IMR-90 (cell line): ENCODE results near the gene ZFPM1. TPM values are rescaled to one million over a fixed set of nuclear protein-coding genes. Genes with fewer than 3 reads are reported as not detected.

Source experiments
- ATAC-seq: fragments of 200-7000 bp; cut with Tn5 transposase; 2 replicates; pipeline ENCODE4 v1.9.1; 2020; ENCODE audit warnings: low read depth, mild to moderate bottlenecking, moderate library complexity
- BruUV-seq: library from RNA; stranded (reverse); fragments of 400-500 nt; replicated peaks from 2 replicates; lab custom pipeline; 2021; lab: Mats Ljungman, UMichigan
- CTCF ChIA-PET: fragments of 300-600 bp; formaldehyde crosslinking; extraction: SDS; loops from one replicate; lab custom pipeline; 2021; ENCODE audit warnings: antibody characterized with exemption; lab: Yijun Ruan, JAX
- POLR2A ChIA-PET: fragments of 300-600 bp; sonication (Branson Sonifier 250); formaldehyde crosslinking; loops from one replicate; lab custom pipeline; 2022; ENCODE audit warnings: antibody characterized with exemption; ENCODE audit not compliant: unreplicated experiment; lab: Charles Lee
- DNase-seq: peaks from one replicate; pipeline ENCODE4 v3.0.0; 2013
- H2AFZ ChIP-seq: replicated peaks from 2 replicates; pipeline ENCODE3; 2013; ENCODE audit warnings: low read length, mild to moderate bottlenecking; ENCODE audit not compliant: poor library complexity
- H2AK5ac ChIP-seq: 2 replicates; pipeline ENCODE4 v1.6.1; 2013; ENCODE audit warnings: low read depth, low read length, inconsistent platforms
- H2AK9ac ChIP-seq: replicated peaks from 2 replicates; pipeline ENCODE3; 2013; ENCODE audit warnings: mild to moderate bottlenecking, low read depth, low read length, moderate library complexity; ENCODE audit not compliant: poor library complexity
- H2BK120ac ChIP-seq: 2 replicates; pipeline ENCODE4 v1.6.1; 2013; ENCODE audit warnings: low read depth, low read length, inconsistent platforms
- H2BK15ac ChIP-seq: 3 replicates; pipeline ENCODE4 v1.6.1; 2013; ENCODE audit warnings: low read depth, low read length, inconsistent platforms
- H2BK20ac ChIP-seq: 2 replicates; pipeline ENCODE4 v1.6.1; 2013; ENCODE audit warnings: low read depth, mild to moderate bottlenecking, inconsistent platforms, low read length, moderate library complexity
- H2BK5ac ChIP-seq: 2 replicates; pipeline ENCODE4 v1.6.1; 2013; ENCODE audit warnings: mild to moderate bottlenecking, low read depth, low read length, inconsistent platforms; ENCODE audit not compliant: poor library complexity, severe bottlenecking
- H3K14ac ChIP-seq: replicated peaks from 2 replicates; pipeline ENCODE4 v1.6.1; 2013; ENCODE audit warnings: low read depth, low read length, inconsistent platforms
- H3K18ac ChIP-seq: 2 replicates; pipeline ENCODE4 v1.6.1; 2013; ENCODE audit warnings: low read depth, low read length, control low read depth
- H3K23ac ChIP-seq: 2 replicates; pipeline ENCODE4 v1.6.1; 2013; ENCODE audit warnings: low read depth, low read length, inconsistent platforms
- H3K27ac ChIP-seq: 2 replicates; pipeline ENCODE4 v1.5.1; 2013; ENCODE audit warnings: mild to moderate bottlenecking, control low read depth, low read length; ENCODE audit not compliant: insufficient read depth
- H3K27me3 ChIP-seq: 2 replicates; pipeline ENCODE4 v1.6.1; 2013; ENCODE audit warnings: low read length; ENCODE audit not compliant: control insufficient read depth, insufficient read depth
- H3K36me3 ChIP-seq: 2 replicates; pipeline ENCODE4 v1.6.1; 2013; ENCODE audit warnings: low read length, mixed read lengths; ENCODE audit not compliant: control insufficient read depth, insufficient read depth
- H3K4ac ChIP-seq: 2 replicates; pipeline ENCODE4 v1.6.1; 2013; ENCODE audit warnings: low read depth, low read length, inconsistent platforms
- H3K4me1 ChIP-seq: 2 replicates; pipeline ENCODE4 v1.6.1; 2013; ENCODE audit warnings: low read length, mixed read lengths; ENCODE audit not compliant: control insufficient read depth, insufficient read depth
- H3K4me2 ChIP-seq: 2 replicates; pipeline ENCODE4 v1.6.1; 2013; ENCODE audit warnings: low read depth, mild to moderate bottlenecking, control low read depth, low read length, moderate library complexity
- H3K4me3 ChIP-seq: 2 replicates; pipeline ENCODE4 v1.5.1; 2013; ENCODE audit warnings: low read depth, mild to moderate bottlenecking, control low read depth, low read length, moderate library complexity; ENCODE audit not compliant: insufficient read depth
- H3K56ac ChIP-seq: 2 replicates; pipeline ENCODE4 v1.6.1; 2013; ENCODE audit warnings: low read length, inconsistent platforms; ENCODE audit not compliant: insufficient read depth; ENCODE audit errors: extremely low read depth
- H3K79me1 ChIP-seq, 2 experiments: 2 replicates each; pipeline ENCODE4 v1.6.1; 2013; ENCODE audit warnings: low read length in 2 of 2, inconsistent platforms in 1 of 2, low read depth in 1 of 2
- H3K9ac ChIP-seq: 2 replicates; pipeline ENCODE4 v1.6.1; 2013; ENCODE audit warnings: low read depth, low read length, control low read depth
- H3K9me1 ChIP-seq: 2 replicates; pipeline ENCODE4 v1.6.1; 2013; ENCODE audit warnings: low read length, inconsistent platforms; ENCODE audit not compliant: insufficient read depth
- H3K9me3 ChIP-seq: 2 replicates; pipeline ENCODE4 v1.6.1; 2013; ENCODE audit warnings: low read length; ENCODE audit not compliant: control insufficient read depth, insufficient read depth
- H4K20me1 ChIP-seq: 2 replicates; pipeline ENCODE4 v1.6.1; 2013; ENCODE audit warnings: low read length, inconsistent platforms; ENCODE audit not compliant: insufficient read depth
- H4K5ac ChIP-seq: 2 replicates; pipeline ENCODE4 v1.6.1; 2013; ENCODE audit warnings: mild to moderate bottlenecking, low read depth, low read length, control low read depth
- H4K8ac ChIP-seq, 2 experiments: 2 replicates each; pipeline ENCODE4 v1.6.1; 2013; ENCODE audit warnings: low read depth in 2 of 2, low read length in 2 of 2, control low read depth in 1 of 2, inconsistent platforms in 1 of 2
- H4K91ac ChIP-seq: 2 replicates; pipeline ENCODE4 v1.6.1; 2013; ENCODE audit warnings: low read depth, low read length, inconsistent platforms; ENCODE audit not compliant: insufficient read depth
- BHLHE40 ChIP-seq: fragments of 150-350 bp; IDR thresholded peaks from 2 replicates; pipeline ENCODE4 v1.6.1; 2016; ENCODE audit warnings: mild to moderate bottlenecking, low read depth, low read length
- CEBPB ChIP-seq: IDR thresholded peaks from 2 replicates; pipeline ENCODE4 v1.6.1; 2012; ENCODE audit warnings: low read depth, low read length, improper control_type of control experiment
- MAFK ChIP-seq: IDR thresholded peaks from 2 replicates; pipeline ENCODE4 v1.6.1; 2012; ENCODE audit warnings: low read depth, low read length, improper control_type of control experiment
- MAZ ChIP-seq: IDR thresholded peaks from 2 replicates; pipeline ENCODE4 v1.6.1; 2012; ENCODE audit warnings: low read depth, mild to moderate bottlenecking, low read length, improper control_type of control experiment, moderate library complexity, borderline replicate concordance
- MXI1 ChIP-seq: IDR thresholded peaks from 2 replicates; pipeline ENCODE4 v1.6.1; 2012; ENCODE audit warnings: low read depth, mild to moderate bottlenecking, low read length, moderate library complexity, borderline replicate concordance
- NFE2L2 ChIP-seq: fragments of 150-350 bp; IDR thresholded peaks from 2 replicates; pipeline ENCODE4 v1.6.1; 2016; ENCODE audit warnings: low read depth, mild to moderate bottlenecking, low read length
- POLR2A ChIP-seq: IDR thresholded peaks from 2 replicates; pipeline ENCODE4 v1.6.1; 2012; ENCODE audit warnings: mild to moderate bottlenecking, low read depth, low read length
- RCOR1 ChIP-seq: IDR thresholded peaks from 2 replicates; pipeline ENCODE4 v1.6.1; 2012; ENCODE audit warnings: mild to moderate bottlenecking, low read length, improper control_type of control experiment; ENCODE audit not compliant: insufficient replicate concordance
- RFX5 ChIP-seq: IDR thresholded peaks from 2 replicates; pipeline ENCODE4 v1.8.0; 2012; ENCODE audit warnings: low read depth, mild to moderate bottlenecking, low read length, moderate library complexity
- SMC3 ChIP-seq: fragments of 150-350 bp; IDR thresholded peaks from 2 replicates; pipeline ENCODE4 v1.6.1; 2016; ENCODE audit warnings: low read depth, mild to moderate bottlenecking, antibody characterized with exemption, low read length, moderate library complexity
- WGBS, 2 experiments: methylation state at CpG; one replicate each; pipeline versions ENCODE4 v1.1.5 to v1.1.7; 2013; ENCODE audit warnings: missing lambda C conversion rate in 2 of 2; ENCODE audit not compliant: insufficient read length in 1 of 2; ENCODE audit errors: extremely low coverage in 2 of 2; 5-methylcytosine and 5-hydroxymethylcytosine counted together
- dilution Hi-C: fragments of 300-500 bp; cut with HindIII; formaldehyde crosslinking; loops from one replicate; pipeline ENCODE4 v1.14.3; 2018; ENCODE audit warnings: low sequenced_read_pairs; ENCODE audit not compliant: unreplicated experiment
- in situ Hi-C: fragments of 300-500 bp; cut with MboI; formaldehyde crosslinking; loops from 3 replicates; pipeline ENCODE4 v1.14.3; 2019; ENCODE audit warnings: low sequenced_read_pairs, inconsistent platforms, mixed read lengths
- intact Hi-C: fragments of 100-400 bp; cut with micrococcal nuclease; formaldehyde crosslinking; loops from 2 replicates; pipeline ENCODE4 v1.10.0; 2022
- polyA plus RNA-seq, 3 experiments: library from polyadenylated mRNA; depleted of rRNA; stranded (reverse); fragments of >200 nt; gene quantifications; 2 replicates each; pipeline ENCODE4 v1.2.3, GENCODE V29; 2012; ENCODE audit warnings: low replicate concordance in 1 of 3
- total RNA-seq: library from RNA; depleted of rRNA; stranded (reverse); fragments of >200 nt; gene quantifications from 2 replicates; pipeline ENCODE4 v1.2.3, GENCODE V29; 2012
- TF ChIP-seq, protein P1 (sequence below): fragments of 150-350 bp; IDR thresholded peaks from 2 replicates; pipeline ENCODE4 v1.6.1; 2016; ENCODE audit warnings: low read depth, mild to moderate bottlenecking, low read length, moderate library complexity, borderline replicate concordance
- TF ChIP-seq, protein P2 (sequence below): fragments of 150-350 bp; IDR thresholded peaks from 2 replicates; pipeline ENCODE4 v1.6.1; 2017; ENCODE audit warnings: mild to moderate bottlenecking, antibody characterized with exemption, low read length, low read depth

The ZFPM1 gene
- total and polyA plus RNA-seq, 2 of the 4 experiments (the other 2 are of a cell fraction), result 0.36 to 1.1 TPM

DNA sequence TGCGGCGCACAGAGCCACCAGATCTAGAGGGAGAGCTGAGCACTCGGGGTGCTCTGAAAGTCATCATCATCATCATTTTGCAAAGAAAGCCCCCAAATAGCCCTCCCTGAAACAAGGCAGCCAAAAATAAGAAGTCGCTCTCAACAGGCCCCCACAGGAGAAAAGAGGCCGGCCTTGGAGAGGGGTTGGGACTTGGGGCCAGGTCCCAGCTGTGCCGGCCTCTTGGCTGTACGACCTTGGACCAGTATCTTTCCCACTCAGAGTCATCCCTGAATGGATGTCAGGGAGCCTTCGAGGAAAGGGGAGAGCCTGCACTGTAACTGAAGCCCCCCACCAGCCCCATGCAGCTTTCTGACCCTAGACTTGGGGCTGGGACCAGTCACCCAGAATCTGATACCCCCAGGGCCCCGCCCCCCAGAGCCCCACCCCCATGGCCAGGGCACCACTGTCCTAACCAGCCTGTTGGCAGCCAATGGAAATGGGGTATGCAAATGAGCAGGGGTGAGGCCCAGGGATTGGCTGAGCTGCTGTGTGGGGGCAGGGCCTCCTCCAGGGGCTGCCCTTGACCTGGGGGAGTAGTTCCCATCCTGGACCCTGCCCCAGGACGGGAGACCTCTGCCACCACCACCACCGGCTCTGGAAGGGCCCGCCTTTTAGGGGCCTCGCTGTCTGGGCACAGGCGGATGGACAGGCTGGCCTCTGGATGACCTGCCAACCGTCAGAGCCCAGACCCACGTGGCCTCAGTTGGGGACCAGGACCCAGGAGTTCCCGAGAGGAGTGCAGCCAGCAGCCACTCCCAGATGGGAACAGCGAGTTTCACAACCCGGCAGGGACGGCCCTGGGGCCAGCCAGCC is 15.4 kb downstream of the ZFPM1 start (continued):
- TF ChIP-seq NFE2L2, result no peak

DNA sequence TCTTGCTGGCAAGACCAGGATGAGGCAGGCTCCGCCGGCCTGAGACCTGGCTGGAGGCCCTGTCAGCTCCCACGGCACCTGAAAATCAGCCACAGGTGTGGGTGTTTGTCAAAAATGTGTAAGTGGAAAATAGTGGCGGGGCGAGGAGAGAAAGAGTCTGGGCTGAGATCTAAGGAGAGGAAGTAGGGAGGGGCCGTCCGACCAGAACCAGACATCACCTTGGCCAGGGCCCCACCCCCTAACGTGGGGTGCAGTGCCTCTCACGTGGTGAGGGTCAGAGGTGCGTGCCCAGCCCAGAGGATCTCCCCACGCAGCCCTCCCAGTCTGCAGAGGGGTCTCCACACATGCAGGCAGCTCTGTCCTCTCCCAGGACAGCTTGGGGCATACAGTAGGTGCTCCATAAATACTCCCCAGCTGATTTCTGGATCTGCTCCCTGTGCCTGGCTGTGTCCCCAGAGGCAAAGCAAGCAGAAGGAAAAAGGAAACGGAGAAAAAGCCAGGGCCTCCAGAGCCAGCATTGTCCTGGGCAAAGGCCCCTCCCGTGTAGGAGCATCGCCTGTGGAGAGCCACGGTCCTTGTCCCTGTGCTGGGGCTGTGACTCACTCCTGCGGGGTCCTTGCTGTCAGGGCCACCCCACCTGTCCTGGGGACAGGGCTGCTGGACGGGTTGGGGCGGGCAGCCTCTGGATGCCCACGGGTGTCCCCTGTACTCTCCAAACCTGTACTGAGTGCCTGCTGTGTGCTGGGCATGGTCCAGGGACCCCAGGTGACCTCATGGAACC is 16.7 kb downstream of the ZFPM1 start:
- no peak overlapping the region for H3K4me2 ChIP-seq
- H3K9me1 ChIP-seq, result 0 out of 2 replicates have a peak, but pooled peaks cover 2% of the 10 kb centered on the region
- no peak overlapping the region for H3K23ac ChIP-seq
- peaks cover 23% of the 10 kb centered on the region for H4K20me1 ChIP-seq
- H2AK9ac ChIP-seq, result no peak overlapping the region
- H2AK5ac ChIP-seq, result no peak overlapping the region
- no peak overlapping the region for H2AFZ ChIP-seq
- in situ Hi-C loops (no loop called here), intact Hi-C loops (no loop called here), dilution Hi-C loops (no loop called here)
- no peak overlapping the region for H2BK5ac ChIP-seq
- H3K36me3 ChIP-seq, result no peaks in the 10 kb centered on the region
- H3K79me1 ChIP-seq, result peaks cover 0 to 29% of the 10 kb centered on the region in 2 experiments; a peak in 3 of 4 replicates
- no peaks in the 10 kb centered on the region for H3K9me3 ChIP-seq
- no peak overlapping the region for H3K18ac ChIP-seq
- no peak overlapping the region for H2BK120ac ChIP-seq
- 94% methylated on average over 6 of the region's 19 CpGs; no CpG with 5 or more reads in 1 of the 2 experiments for WGBS, 2 experiments
- H3K4me3 ChIP-seq, result no peak overlapping the region
- POLR2A ChIA-PET, result interaction anchor here (0.6 kb wide), 1 partner anchor 36 kb away, joined by 3 read pairs; no protein-coding TSS in a partner anchor
- no peak overlapping the region for H3K14ac ChIP-seq
- H3K27ac ChIP-seq, result no peak overlapping the region
- no peak overlapping the region for H3K9ac ChIP-seq
- no peak overlapping the region for H4K91ac ChIP-seq
- H2BK15ac ChIP-seq, result no peak overlapping the region
- CTCF ChIA-PET, result no interaction called here
- ATAC-seq (no peak), DNase-seq (no peak)
- H3K56ac ChIP-seq, result no peak overlapping the region
- TF ChIP-seq NFE2L2 (no peak), CEBPB (no peak), MXI1 (no peak), POLR2A (no peak), MAFK (no peak), RFX5 (no peak), BHLHE40 (no peak), SMC3 (no peak), MAZ (no peak), RCOR1 (no peak)
- TF ChIP-seq, protein P1, sequence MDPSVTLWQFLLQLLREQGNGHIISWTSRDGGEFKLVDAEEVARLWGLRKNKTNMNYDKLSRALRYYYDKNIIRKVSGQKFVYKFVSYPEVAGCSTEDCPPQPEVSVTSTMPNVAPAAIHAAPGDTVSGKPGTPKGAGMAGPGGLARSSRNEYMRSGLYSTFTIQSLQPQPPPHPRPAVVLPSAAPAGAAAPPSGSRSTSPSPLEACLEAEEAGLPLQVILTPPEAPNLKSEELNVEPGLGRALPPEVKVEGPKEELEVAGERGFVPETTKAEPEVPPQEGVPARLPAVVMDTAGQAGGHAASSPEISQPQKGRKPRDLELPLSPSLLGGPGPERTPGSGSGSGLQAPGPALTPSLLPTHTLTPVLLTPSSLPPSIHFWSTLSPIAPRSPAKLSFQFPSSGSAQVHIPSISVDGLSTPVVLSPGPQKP, result no peak
- TF ChIP-seq, protein P2, sequence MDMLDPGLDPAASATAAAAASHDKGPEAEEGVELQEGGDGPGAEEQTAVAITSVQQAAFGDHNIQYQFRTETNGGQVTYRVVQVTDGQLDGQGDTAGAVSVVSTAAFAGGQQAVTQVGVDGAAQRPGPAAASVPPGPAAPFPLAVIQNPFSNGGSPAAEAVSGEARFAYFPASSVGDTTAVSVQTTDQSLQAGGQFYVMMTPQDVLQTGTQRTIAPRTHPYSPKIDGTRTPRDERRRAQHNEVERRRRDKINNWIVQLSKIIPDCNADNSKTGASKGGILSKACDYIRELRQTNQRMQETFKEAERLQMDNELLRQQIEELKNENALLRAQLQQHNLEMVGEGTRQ, result no peak
- peaks cover 7% of the 10 kb centered on the region for H3K4me1 ChIP-seq
- H4K5ac ChIP-seq, result no peak overlapping the region
- H3K27me3 ChIP-seq, result no peaks in the 10 kb centered on the region
- no TSS peak for BruUV-seq
- no peak overlapping the region for H2BK20ac ChIP-seq
- H3K4ac ChIP-seq, result no peak overlapping the region
- H4K8ac ChIP-seq, result no peak overlapping the region
